ENCODE results near the gene SND1.

The SND1 gene

DNA sequence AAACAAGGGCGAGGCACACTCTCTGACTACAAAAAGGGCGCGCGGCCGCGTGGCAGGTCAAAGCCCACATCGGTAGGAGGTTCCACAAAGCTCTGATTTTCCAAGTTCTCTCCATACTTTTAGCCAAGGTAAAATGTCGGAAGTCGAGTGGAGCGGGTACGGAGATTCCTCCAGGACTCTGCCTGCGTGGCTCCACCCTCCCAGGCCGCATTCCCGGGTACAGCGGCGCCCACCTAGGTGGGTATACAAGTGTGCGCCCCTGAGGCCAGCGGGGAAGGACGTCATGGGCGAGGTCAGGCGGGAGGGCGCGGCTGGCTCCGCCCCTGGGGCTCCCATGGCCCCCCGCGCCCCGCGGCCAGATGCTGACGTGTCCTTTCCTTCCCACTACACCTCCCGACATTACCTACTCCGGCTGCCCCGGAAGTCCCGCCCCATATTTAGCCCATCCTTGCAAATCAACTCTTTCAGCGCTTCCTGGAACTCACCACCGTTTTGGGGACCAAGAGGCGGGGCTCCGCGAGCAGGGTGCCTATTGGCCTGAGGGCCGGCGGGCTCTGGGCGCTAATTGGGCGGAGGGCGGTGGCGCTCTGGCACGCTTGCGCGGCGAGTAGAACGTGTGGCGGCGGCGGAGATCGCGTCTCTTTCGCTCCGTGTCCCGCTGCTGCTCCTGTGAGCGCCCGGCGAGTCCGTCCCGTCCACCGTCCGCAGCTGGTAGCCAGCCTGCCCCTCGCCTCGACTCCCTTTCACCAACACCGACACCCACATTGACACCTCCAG is at the start of gene SND1:
SND1 (plus strand) TSS at position 639 of the 777 bp plus-strand sequence. CDS start 180 bp downstream, outside the sequence.
- Mint-ChIP-seq H3K27ac (peak within 1 kb of the TSS; percentile 99), H3K4me3 (peak within 1 kb of the TSS; percentile 100), H3K9me3 (no peaks in the 10 kb centered on the region), H3K36me3 (ENCODE audit: low read depth) (peaks cover 41% of the 10 kb centered on the region), H3K4me1 (ENCODE audit: low read depth) (peaks cover 43% of the 10 kb centered on the region), H3K27me3 (no peaks in the 10 kb centered on the region)

DNA sequence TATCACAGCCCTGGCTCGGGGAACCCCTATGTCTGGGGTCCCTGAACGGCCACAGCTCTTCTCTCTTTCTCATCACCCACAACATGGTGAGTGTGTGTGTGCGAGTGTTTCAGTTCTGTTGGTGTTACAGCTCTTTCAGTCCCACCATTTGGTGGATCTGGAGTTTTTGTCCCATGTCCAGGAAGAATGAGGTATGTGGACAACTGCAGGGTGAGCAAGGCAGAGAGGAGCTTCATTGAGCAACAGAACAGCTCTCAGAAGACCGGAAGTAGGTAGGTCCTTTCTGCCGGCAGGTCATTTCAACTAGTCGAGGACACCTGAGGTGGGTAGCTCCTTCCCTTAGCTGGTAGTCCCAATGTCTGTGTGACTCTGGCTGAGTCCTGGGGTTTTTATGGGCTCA is 43.5 kb upstream of the SND1 start:
- Mint-ChIP-seq H3K27me3 (peaks cover 4% of the 10 kb centered on the region), H3K4me3 (no peak overlapping the region), H3K27ac (no peak overlapping the region), H3K4me1 (ENCODE audit: low read depth) (no peaks in the 10 kb centered on the region), H3K36me3 (ENCODE audit: low read depth) (no peaks in the 10 kb centered on the region), H3K9me3 (no peaks in the 10 kb centered on the region)

DNA sequence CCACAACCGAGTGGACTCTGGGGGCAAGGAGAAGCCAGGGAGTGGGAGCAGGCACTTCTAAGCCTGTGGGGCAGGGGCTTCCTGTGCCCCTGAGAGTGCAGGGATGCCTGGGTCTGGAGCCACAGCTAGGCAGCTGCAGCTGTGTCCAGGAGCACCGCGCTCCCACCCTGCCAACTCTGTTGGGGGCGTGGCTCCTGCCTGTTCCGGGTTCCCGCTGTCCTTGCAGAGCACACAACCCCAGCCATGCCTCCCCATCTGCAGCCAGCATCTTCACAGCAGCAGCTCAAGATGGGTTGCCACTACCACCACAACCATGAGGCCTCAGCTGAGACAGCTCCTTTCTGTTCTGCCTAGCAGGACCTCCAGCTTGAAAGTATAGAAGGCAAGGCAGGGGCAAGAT is 42.7 kb upstream of the SND1 start:
- H3K27me3 Mint-ChIP-seq: peaks cover 4% of the 10 kb centered on the region
- no peaks in the 10 kb centered on the region for H3K9me3 Mint-ChIP-seq
- no peaks in the 10 kb centered on the region for H3K36me3 Mint-ChIP-seq (ENCODE audit: low read depth)
- no peaks in the 10 kb centered on the region for H3K4me1 Mint-ChIP-seq (ENCODE audit: low read depth)
- H3K27ac Mint-ChIP-seq: no peak overlapping the region
- H3K4me3 Mint-ChIP-seq: no peak overlapping the region

DNA sequence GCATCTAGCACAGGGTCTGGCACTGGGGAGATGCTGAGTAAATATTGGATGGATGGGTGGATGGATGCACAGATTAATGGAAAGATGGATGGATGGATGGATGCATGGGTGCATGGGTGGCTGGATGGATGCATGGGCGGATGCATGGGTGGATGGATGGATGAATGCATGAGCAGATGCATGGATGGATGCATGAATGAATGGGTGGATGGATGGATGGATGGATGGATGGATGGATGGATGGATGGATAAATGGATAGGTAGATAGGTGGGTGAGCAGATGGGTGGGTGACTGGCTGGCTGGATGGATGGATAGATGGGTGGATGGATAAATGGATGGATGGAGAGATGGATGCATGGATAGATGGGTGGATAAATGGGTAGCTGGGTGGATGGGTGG is 39.7 kb upstream of the SND1 start:
- H3K27me3 Mint-ChIP-seq: peaks cover 7% of the 10 kb centered on the region
- H3K27ac Mint-ChIP-seq: no peak overlapping the region
- no peaks in the 10 kb centered on the region for H3K36me3 Mint-ChIP-seq (ENCODE audit: low read depth)

DNA sequence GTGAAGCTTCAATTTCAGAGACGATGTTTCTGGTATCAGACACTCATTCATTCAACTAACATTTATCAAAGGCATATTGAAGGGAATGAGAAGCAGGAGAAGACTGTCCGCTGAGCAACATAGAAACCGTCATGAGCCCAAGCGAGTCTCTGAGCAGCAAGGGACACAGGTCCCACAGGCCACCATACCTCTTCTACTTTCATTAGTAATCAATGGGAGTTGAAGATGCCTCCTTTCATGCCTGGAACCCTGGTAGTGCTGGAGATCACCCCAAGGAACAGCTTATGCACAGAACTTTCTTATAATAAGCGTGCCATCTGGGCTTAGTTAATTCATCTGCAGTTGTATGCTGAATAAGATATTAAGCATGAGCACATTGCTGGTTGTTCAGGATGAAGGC is 35.3 kb upstream of the SND1 start:
- Mint-ChIP-seq H3K27ac (no peak overlapping the region), H3K36me3 (ENCODE audit: low read depth) (no peaks in the 10 kb centered on the region), H3K4me1 (ENCODE audit: low read depth) (peaks cover 8% of the 10 kb centered on the region), H3K4me3 (no peak overlapping the region), H3K9me3 (no peaks in the 10 kb centered on the region), H3K27me3 (peaks cover 41% of the 10 kb centered on the region)

More for the DNA sequence above, 39.7 kb upstream of the SND1 start:
- no peaks in the 10 kb centered on the region for H3K4me1 Mint-ChIP-seq (ENCODE audit: low read depth)
- no peaks in the 10 kb centered on the region for H3K9me3 Mint-ChIP-seq
- no peak overlapping the region for H3K4me3 Mint-ChIP-seq

DNA sequence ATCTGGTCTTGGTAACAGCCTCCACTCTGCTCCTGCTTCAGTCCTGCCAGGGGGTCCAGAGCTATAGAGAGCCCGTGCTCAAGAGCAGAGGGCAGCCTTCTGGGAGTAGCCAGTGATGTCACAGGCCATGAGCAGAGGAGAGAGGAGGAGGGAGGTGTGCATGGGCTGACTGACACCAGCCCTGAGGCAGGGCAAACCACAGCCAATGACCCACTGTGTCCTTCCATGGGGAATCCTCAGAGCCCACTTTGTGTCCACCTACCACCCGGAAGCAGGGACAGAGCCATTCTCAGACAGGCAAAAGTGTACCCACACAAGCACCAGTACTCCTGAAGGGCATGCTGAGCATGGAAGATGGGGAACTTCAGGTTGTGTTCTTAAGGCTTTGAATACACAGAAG is 34.0 kb upstream of the SND1 start, which contains the start of gene PAX4:
PAX4 (minus strand) TSS at position 101 of the 400 bp plus-strand sequence. CDS start 2,214 bp downstream, outside the sequence.
- no peaks in the 10 kb centered on the region for H3K9me3 Mint-ChIP-seq
- H3K4me1 Mint-ChIP-seq (ENCODE audit: low read depth): peaks cover 8% of the 10 kb centered on the region
- no peak within 1 kb of the TSS for H3K4me3 Mint-ChIP-seq
- no peaks in the 10 kb centered on the region for H3K36me3 Mint-ChIP-seq (ENCODE audit: low read depth)
- no peak within 1 kb of the TSS for H3K27ac Mint-ChIP-seq
- peaks cover 43% of the 10 kb centered on the region for H3K27me3 Mint-ChIP-seq

DNA sequence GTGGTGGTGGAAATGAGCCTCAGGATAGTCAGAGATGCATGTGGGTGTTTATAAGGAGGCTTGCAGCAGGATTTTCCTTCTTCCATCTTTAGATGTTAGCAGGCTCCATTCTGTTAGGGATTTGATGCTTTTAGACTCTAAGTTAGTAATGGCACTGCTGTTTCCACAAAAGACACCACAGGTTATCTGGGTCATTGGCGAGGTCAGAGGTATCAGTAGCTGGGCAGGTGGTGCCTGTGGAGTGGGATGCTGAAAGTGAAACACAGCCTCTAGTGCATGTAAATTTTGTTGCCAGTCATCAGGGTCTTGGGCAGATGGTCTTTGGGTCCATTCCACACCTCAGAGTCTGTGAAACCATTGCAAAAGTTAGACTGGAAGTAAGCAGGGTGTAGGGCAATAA is 33.2 kb upstream of the SND1 start:
- H3K27ac Mint-ChIP-seq: no peak overlapping the region
- no peak overlapping the region for H3K4me3 Mint-ChIP-seq
- peaks cover 45% of the 10 kb centered on the region for H3K27me3 Mint-ChIP-seq
- H3K4me1 Mint-ChIP-seq (ENCODE audit: low read depth): peaks cover 8% of the 10 kb centered on the region
- no peaks in the 10 kb centered on the region for H3K9me3 Mint-ChIP-seq
- H3K36me3 Mint-ChIP-seq (ENCODE audit: low read depth): no peaks in the 10 kb centered on the region

DNA sequence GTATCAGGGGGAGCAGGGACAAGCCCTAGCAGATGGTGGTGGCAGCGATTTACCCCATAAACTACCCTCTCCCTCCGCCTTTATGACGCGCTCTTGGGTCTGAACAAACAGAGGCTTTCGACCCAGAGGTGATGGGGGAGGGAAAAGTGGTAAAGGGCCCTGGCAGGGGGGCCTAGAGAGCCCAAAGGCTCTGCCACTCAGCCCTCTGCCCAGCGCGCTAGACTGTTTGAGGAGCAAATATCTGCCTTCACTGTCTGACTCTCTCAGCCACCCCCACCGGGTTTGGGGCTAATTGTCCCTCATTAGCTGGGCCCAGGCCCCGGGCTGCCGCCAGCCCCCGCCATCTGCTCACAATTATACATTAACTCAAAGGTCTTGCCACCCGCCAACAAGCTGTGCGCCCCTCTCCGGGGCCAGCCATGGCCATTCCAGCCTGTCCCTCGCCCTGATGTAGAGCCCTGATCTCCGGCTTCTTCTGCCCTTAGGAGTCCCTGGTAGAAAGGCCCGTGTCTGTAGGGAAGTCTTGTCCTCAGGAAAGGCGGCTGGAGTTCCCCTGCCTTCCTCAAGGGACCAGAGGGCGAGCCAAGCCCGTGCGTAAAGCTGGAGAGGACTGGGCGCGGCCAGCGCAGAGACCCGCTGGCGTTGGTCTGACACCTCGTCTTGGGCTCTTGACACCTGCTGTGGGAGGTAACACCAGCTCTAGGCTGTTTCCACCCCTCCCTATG is 32.2 kb upstream of the SND1 start:
- Mint-ChIP-seq H3K4me3 (no peak overlapping the region), H3K9me3 (no peaks in the 10 kb centered on the region), H3K27me3 (peaks cover 53% of the 10 kb centered on the region), H3K27ac (no peak overlapping the region), H3K4me1 (ENCODE audit: low read depth) (peaks cover 8% of the 10 kb centered on the region), H3K36me3 (ENCODE audit: low read depth) (no peaks in the 10 kb centered on the region)

DNA sequence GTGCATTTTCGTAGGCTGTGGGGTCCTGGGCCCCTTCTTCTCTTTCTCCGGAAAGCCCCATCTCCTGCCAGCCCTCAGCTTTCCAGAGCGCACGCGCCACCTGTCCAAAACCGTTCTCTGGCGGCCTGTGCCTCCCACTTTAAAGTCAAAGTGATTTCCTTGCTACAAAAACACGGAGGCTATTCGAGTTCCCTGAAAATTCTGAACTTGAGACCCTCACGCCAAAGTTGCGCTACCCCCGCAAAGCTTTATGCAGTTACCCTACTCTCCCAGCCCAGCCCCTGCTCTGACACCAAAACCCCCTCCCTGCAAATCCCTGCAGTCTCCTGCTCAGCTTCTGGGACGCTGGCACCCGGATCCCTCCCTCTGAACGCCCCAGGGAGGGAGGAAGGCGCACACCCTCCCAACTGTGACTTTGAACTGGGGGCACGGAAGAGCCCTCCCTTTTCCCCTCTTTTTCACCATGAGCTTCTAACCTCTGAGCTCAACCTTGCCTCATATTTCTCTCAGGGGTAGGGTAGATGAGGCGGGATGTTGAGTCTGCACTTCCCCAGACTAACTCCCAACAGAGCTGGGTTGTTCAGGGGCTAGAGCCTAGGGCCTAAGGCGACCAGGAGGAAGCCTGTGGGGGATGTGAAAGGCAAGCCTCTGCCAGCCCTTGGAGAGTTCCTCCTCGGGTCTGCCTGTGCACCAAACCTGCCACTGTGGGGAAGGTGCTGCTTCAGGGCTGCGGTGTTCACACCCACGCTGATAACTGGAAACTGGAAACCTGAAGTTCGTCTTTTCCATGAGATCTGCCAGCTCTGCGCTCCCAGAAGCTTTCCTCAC is 31.4 kb upstream of the SND1 start:
- no peak overlapping the region for H3K27ac Mint-ChIP-seq
- peaks cover 8% of the 10 kb centered on the region for H3K4me1 Mint-ChIP-seq (ENCODE audit: low read depth)
- no peak overlapping the region for H3K4me3 Mint-ChIP-seq
- H3K27me3 Mint-ChIP-seq: peaks cover 55% of the 10 kb centered on the region
- no peaks in the 10 kb centered on the region for H3K9me3 Mint-ChIP-seq
- no peaks in the 10 kb centered on the region for H3K36me3 Mint-ChIP-seq (ENCODE audit: low read depth)

DNA sequence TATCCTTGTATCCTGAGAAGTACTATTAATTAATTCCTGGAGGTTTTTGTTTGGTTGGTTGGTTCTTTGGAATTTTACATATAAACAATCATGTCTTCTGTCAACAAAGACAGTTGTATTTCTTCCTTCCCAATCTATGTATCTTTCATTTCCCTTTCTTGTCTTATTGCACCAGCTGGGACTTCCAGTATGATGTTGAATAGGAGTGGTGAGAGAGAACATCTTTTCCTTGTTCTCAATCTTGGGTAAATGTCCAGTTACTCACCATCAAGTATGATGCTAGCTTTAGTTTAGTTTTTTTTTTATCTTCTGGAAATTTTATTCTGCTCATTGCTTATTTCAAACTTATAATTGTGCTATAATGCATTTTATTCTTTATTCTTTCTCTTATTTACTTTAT is 26.7 kb upstream of the SND1 start:
- peaks cover 8% of the 10 kb centered on the region for H3K4me1 Mint-ChIP-seq (ENCODE audit: low read depth)
- no peak overlapping the region for H3K27ac Mint-ChIP-seq
- H3K4me3 Mint-ChIP-seq: no peak overlapping the region
- H3K36me3 Mint-ChIP-seq (ENCODE audit: low read depth): no peaks in the 10 kb centered on the region
- peaks cover 28% of the 10 kb centered on the region for H3K27me3 Mint-ChIP-seq
- no peaks in the 10 kb centered on the region for H3K9me3 Mint-ChIP-seq

DNA sequence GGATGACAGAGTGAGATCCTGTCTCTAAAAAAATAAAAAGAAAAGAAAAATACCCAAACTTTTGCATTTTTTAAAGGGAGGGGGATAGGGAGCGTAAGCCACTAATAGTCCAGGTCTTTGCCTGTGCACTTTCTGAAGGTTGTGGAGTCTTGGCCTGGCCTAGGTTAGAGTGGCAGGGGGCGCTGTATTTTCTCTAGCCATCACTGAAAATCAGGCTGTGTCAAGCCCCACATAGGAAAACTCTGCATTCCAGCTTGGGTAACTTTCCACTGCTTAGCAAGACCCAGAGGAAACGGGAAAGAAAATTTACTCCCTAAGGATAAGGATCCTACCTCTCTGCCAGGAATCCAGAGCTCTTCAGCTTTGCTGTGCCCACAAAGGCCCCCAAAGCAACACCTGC is 23.5 kb upstream of the SND1 start:
- no peaks in the 10 kb centered on the region for H3K4me1 Mint-ChIP-seq (ENCODE audit: low read depth)
- H3K36me3 Mint-ChIP-seq (ENCODE audit: low read depth): no peaks in the 10 kb centered on the region
- H3K4me3 Mint-ChIP-seq: no peak overlapping the region
- no peaks in the 10 kb centered on the region for H3K9me3 Mint-ChIP-seq
- peaks cover 31% of the 10 kb centered on the region for H3K27me3 Mint-ChIP-seq
- H3K27ac Mint-ChIP-seq: no peak overlapping the region

DNA sequence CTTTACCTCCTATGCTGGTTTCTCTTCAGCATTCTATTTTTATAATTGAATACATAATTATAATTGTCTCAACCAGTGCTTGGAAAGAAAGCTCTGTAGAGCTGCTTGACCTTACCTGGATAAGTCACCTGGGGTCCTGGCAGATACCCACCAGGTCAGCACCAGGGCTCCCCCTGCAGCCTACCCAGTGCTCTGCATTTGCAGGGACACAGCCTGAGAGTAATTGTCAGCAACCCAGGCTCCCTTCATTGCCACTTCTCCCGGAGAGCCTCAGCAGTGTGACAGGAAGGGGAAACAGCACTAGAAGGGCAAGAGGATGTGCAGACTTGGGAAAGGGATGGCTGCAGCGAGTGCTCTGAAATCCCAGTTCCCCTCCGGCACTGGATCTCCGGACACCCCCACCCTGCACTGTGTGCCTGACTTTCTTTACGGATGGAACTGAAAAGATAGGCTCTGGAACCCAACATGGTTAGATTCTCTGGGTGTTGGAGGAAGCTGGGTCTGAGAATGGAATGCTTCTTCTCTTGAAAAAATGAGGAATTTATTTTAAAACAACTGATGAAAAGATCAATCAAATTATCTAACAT is 22.6 kb upstream of the SND1 start:
- H3K4me1 Mint-ChIP-seq (ENCODE audit: low read depth): no peaks in the 10 kb centered on the region
- H3K27ac Mint-ChIP-seq: no peak overlapping the region
- H3K36me3 Mint-ChIP-seq (ENCODE audit: low read depth): no peaks in the 10 kb centered on the region
- H3K4me3 Mint-ChIP-seq: no peak overlapping the region
- H3K9me3 Mint-ChIP-seq: no peaks in the 10 kb centered on the region
- peaks cover 30% of the 10 kb centered on the region for H3K27me3 Mint-ChIP-seq

DNA sequence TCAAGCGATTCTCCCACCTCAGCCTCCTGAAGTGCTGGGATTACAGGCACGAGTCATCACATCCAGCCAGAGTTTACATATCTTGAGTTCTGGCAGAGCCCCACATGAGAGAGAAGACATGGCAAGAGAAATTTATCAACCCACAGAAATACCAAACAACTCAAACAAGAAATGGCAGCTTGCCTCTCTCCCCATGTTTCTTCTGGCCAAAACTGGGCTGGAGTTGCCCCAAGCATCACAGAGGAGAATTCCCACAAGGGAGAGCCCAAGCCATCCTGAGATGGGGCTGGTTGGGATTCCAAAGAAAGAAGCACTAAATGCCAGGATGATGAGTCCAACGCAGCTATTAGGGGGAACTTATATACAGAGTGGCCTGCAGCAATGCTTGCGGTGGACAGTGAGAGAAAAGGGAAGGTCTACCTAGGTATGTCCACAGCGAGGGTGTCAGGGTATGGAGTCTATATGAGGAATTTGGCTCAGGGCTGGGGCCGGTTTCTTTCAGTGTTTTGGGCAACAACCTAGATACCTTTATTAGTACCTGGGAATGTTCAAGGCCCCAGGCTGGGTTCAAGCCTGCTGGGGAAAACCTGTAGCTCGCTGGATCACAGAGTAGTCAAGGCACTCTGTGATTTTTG is 19.6 kb upstream of the SND1 start:
- Mint-ChIP-seq H3K36me3 (ENCODE audit: low read depth) (no peaks in the 10 kb centered on the region), H3K27me3 (peaks cover 33% of the 10 kb centered on the region), H3K4me3 (no peak overlapping the region), H3K9me3 (no peaks in the 10 kb centered on the region), H3K4me1 (ENCODE audit: low read depth) (peaks cover 11% of the 10 kb centered on the region), H3K27ac (no peak overlapping the region)

DNA sequence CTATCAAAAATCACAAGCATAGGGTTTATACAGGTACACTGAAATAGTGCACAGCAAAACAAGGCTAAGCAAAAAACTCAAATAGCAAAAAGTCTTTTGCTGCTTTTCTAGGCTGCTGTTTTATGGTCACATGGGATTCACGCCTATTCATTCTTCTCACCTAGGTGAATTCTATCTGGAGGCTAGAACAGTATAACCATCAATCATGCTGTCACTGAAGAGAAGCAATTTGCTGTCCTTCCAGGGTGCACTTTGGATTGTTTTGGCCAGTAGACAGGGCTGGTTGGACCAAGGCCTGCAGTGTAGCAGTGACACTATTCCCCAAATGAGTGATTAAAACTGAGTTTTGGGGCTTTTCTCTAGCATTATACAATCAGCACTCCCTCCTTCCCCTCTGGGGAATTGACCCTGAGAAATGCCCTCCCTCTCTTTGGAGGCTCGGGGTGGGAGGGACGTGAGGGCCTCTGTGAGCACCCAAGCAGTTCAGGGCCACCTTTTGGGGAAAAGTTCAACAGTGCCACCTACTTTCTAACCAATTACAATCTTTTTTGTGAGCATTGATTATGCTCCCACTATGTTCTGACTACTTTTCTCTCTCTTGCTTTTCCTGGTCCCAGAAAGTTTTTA is 16.2 kb upstream of the SND1 start:
- Mint-ChIP-seq H3K4me1 (ENCODE audit: low read depth) (peaks cover 11% of the 10 kb centered on the region), H3K27ac (no peak overlapping the region), H3K4me3 (no peak overlapping the region), H3K9me3 (no peaks in the 10 kb centered on the region), H3K36me3 (ENCODE audit: low read depth) (no peaks in the 10 kb centered on the region), H3K27me3 (peaks cover 49% of the 10 kb centered on the region)

Data from stimulated activated naive CD8-positive, alpha-beta T cell treated with anti-CD3 and anti-CD28 coated beads, Interleukin-15, Interleukin-2, amounts not matched to agents 100 ng/mL and 50 ng/mL, for 24 hours (primary cell).